K562 (cell line): ENCODE results near the gene S100A8. TPM values are rescaled to one million over a fixed set of nuclear protein-coding genes. Genes with fewer than 3 reads are reported as not detected.

Source experiments
- ATF7 ChIP-seq: fragments of 450-650 bp; IDR thresholded peaks from 2 replicates; pipeline ENCODE4 v1.7.1; 2014; ENCODE audit warnings: mild to moderate bottlenecking, moderate library complexity
- ELF4 ChIP-seq: fragments of 450-650 bp; formaldehyde crosslinking; IDR thresholded peaks from 2 replicates; pipeline ENCODE4 v1.4.0; 2022; ENCODE audit warnings: missing genetic modification characterization
- GABPA ChIP-seq: fragments of 200-800 bp; sonication (Bioruptor generic); conservative IDR thresholded peaks from 2 replicates; pipeline ENCODE4 v1.6.1; 2016; ENCODE audit warnings: low read depth, missing genetic modification characterization, missing compliant biosample characterization
- ILK ChIP-seq: fragments of 450-650 bp; IDR thresholded peaks from 2 replicates; pipeline ENCODE4 v1.6.1; 2016; ENCODE audit warnings: missing genetic modification characterization, low read depth, mild to moderate bottlenecking, missing compliant biosample characterization, moderate library complexity, borderline replicate concordance
- KAT2B ChIP-seq: IDR thresholded peaks from one replicate; pipeline ENCODE4 v1.6.1; 2012; ENCODE audit warnings: low read depth, mild to moderate bottlenecking, control low read depth, inconsistent platforms, low read length, moderate library complexity
- KLF16 ChIP-seq: IDR thresholded peaks from 2 replicates; pipeline ENCODE4 v1.6.1; 2016; ENCODE audit warnings: antibody characterized with exemption
- RFX7 ChIP-seq: fragments of 250-450 bp; sonication (Bioruptor Pico); IDR thresholded peaks from 2 replicates; pipeline ENCODE4 v1.5.1; 2021; ENCODE audit warnings: mild to moderate bottlenecking
- SIN3B ChIP-seq: fragments of 450-650 bp; IDR thresholded peaks from 2 replicates; pipeline ENCODE4 v1.6.1; 2017; ENCODE audit warnings: low read depth, mild to moderate bottlenecking, moderate library complexity
- ZNF232 ChIP-seq: sonication (generic); formaldehyde crosslinking; IDR thresholded peaks from 2 replicates; pipeline ENCODE4 v1.8.0; 2022; ENCODE audit warnings: mild to moderate bottlenecking, missing genetic modification reagents
- ZNF263 ChIP-seq: sonication (generic); formaldehyde crosslinking; IDR thresholded peaks from 2 replicates; pipeline ENCODE4 v1.8.0; 2022; ENCODE audit warnings: mild to moderate bottlenecking, missing genetic modification reagents, borderline replicate concordance
- ZNF354B ChIP-seq: fragments of 250-450 bp; sonication (Bioruptor Pico); IDR thresholded peaks from 2 replicates; pipeline ENCODE4 v1.4.0; 2020
- polyA plus RNA-seq, 8 experiments: library from polyadenylated mRNA; depleted of rRNA in 4 of 8; stranded (reverse) in 5 of 8; unstranded in 3 of 8; fragments of >200 nt; fragmentation: Nextera tagmentation in 2 of 8; fragmentation: Illumina TruSeq in 1 of 8; extraction: Ambion mirVana in 2 of 8; extraction: Trizol in 1 of 8; gene quantifications; 2 replicates each; pipeline versions ENCODE4 v1.2.1 to v1.2.3, GENCODE V29; 2011 to 2014; ENCODE audit warnings: inconsistent platforms in 1 of 8, missing spikeins in 1 of 8
- total RNA-seq, 7 experiments: library from RNA; depleted of rRNA in 6 of 7; stranded (reverse); fragments of >200 nt in 6 of 7; fragmentation: Illumina TruSeq in 2 of 7; extraction: Trizol in 2 of 7; gene quantifications; 2 replicates each; pipeline versions ENCODE4 v1.2.1 to v1.2.3, GENCODE V29; 2011 to 2021; ENCODE audit warnings: low replicate concordance in 1 of 7
- TF ChIP-seq, protein P1 (sequence below): fragments of 250-450 bp; sonication (Bioruptor Pico); IDR thresholded peaks from 2 replicates; pipeline ENCODE4 v1.4.0; 2020; ENCODE audit warnings: borderline replicate concordance
- TF ChIP-seq, protein P2 (sequence below): fragments of 450-650 bp; IDR thresholded peaks from 2 replicates; pipeline ENCODE4 v1.6.1; 2017; ENCODE audit warnings: antibody characterized with exemption
- TF ChIP-seq, protein P3 (sequence below): fragments of 200-800 bp; sonication (Bioruptor generic); IDR thresholded peaks from 2 replicates; pipeline ENCODE4 v1.6.1; 2017; ENCODE audit warnings: missing genetic modification characterization, missing compliant biosample characterization
- TF ChIP-seq, protein P4 (sequence below): fragments of 450-650 bp; IDR thresholded peaks from 2 replicates; pipeline ENCODE4 v1.6.1; 2018; ENCODE audit warnings: mild to moderate bottlenecking, low read depth; ENCODE audit not compliant: partially characterized antibody
- TF ChIP-seq, protein P5 (sequence below): IDR thresholded peaks from 3 replicates; pipeline ENCODE4 v1.6.1; 2011; ENCODE audit warnings: borderline replicate concordance, mild to moderate bottlenecking; ENCODE audit not compliant: insufficient read length, insufficient read depth
- TF ChIP-seq, protein P6 (sequence below), 2 experiments: fragments of 450-650 bp; IDR thresholded peaks; 2 replicates each; pipeline ENCODE4 v1.6.1; 2016

Gene S100A8
- total and polyA plus RNA-seq, 9 of the 15 experiments (the other 6 are each of a cell fraction or from before 2014, with no cell fraction given), result 0.15 to 0.60 TPM; not detected in 7

DNA sequence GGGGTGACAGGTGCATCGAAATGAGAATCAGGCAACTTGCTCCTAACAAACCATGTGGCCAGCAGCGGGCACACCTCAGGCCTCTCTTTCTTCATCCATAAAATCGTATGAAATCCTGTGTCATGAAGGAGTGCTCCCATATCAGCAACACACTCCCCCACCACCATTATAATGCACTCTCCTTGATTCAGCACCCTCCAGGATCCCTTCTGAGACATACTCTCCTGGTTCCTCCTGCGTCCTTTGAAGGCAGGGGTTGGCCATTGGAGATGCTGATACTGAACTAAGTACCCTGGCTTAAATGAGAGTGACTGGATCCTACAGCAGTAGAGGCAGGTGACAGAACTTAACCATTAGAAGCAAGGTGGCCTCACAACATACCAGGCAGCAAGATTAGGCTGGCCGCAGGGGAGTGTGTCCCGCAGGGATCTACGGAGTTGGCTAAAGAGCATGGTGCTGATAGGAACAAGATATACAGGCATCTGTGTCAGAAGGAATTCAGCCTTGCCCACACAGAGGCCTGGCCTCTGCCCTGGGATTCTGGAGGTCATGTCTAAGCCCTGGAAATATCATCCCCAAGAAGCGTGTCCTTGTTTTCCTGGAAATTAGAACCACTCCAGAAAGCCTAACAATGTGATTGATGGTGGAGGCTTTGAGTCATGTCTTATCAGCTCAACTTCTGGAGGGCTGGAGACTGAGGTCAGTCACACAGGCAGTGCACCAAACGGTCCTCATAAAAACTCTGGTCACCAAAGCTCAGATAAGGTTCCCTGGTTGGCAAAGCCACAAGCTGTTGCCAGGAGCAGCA, 42.2 kb upstream of the S100A8 start (continued):
- TF ChIP-seq, protein P1, sequence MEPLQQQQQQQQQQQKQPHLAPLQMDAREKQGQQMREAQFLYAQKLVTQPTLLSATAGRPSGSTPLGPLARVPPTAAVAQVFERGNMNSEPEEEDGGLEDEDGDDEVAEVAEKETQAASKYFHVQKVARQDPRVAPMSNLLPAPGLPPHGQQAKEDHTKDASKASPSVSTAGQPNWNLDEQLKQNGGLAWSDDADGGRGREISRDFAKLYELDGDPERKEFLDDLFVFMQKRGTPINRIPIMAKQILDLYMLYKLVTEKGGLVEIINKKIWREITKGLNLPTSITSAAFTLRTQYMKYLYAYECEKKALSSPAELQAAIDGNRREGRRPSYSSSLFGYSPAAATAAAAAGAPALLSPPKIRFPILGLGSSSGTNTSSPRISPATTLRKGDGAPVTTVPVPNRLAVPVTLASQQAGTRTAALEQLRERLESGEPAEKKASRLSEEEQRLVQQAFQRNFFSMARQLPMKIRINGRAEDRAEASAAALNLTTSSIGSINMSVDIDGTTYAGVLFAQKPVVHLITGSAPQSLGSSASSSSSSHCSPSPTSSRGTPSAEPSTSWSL, result no peak
- peak; percentile 80 for TF ChIP-seq ELF4
- TF ChIP-seq KLF16, result peak; percentile 74
- TF ChIP-seq ZNF232 (CRISPR knock-in tag), result no peak
- TF ChIP-seq SIN3B, result no peak
- TF ChIP-seq RFX7 (CRISPR knock-in tag), result no peak
- TF ChIP-seq, protein P2, sequence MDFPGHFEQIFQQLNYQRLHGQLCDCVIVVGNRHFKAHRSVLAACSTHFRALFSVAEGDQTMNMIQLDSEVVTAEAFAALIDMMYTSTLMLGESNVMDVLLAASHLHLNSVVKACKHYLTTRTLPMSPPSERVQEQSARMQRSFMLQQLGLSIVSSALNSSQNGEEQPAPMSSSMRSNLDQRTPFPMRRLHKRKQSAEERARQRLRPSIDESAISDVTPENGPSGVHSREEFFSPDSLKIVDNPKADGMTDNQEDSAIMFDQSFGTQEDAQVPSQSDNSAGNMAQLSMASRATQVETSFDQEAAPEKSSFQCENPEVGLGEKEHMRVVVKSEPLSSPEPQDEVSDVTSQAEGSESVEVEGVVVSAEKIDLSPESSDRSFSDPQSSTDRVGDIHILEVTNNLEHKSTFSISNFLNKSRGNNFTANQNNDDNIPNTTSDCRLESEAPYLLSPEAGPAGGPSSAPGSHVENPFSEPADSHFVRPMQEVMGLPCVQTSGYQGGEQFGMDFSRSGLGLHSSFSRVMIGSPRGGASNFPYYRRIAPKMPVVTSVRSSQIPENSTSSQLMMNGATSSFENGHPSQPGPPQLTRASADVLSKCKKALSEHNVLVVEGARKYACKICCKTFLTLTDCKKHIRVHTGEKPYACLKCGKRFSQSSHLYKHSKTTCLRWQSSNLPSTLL, result peak; percentile 73
- no peak for TF ChIP-seq GABPA (tag)
- TF ChIP-seq ZNF263 (CRISPR knock-in tag), result peak; percentile 92
- TF ChIP-seq ILK (tag), result no peak
- TF ChIP-seq, protein P3, sequence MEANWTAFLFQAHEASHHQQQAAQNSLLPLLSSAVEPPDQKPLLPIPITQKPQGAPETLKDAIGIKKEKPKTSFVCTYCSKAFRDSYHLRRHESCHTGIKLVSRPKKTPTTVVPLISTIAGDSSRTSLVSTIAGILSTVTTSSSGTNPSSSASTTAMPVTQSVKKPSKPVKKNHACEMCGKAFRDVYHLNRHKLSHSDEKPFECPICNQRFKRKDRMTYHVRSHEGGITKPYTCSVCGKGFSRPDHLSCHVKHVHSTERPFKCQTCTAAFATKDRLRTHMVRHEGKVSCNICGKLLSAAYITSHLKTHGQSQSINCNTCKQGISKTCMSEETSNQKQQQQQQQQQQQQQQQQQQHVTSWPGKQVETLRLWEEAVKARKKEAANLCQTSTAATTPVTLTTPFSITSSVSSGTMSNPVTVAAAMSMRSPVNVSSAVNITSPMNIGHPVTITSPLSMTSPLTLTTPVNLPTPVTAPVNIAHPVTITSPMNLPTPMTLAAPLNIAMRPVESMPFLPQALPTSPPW (CRISPR knock-in tag), result no peak
- TF ChIP-seq, protein P4, sequence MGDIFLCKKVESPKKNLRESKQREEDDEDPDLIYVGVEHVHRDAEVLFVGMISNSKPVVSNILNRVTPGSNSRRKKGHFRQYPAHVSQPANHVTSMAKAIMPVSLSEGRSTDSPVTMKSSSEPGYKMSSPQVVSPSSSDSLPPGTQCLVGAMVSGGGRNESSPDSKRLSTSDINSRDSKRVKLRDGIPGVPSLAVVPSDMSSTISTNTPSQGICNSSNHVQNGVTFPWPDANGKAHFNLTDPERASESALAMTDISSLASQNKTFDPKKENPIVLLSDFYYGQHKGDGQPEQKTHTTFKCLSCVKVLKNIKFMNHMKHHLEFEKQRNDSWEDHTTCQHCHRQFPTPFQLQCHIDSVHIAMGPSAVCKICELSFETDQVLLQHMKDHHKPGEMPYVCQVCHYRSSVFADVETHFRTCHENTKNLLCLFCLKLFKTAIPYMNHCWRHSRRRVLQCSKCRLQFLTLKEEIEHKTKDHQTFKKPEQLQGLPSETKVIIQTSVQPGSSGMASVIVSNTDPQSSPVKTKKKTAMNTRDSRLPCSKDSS, result no peak
- TF ChIP-seq, protein P5, sequence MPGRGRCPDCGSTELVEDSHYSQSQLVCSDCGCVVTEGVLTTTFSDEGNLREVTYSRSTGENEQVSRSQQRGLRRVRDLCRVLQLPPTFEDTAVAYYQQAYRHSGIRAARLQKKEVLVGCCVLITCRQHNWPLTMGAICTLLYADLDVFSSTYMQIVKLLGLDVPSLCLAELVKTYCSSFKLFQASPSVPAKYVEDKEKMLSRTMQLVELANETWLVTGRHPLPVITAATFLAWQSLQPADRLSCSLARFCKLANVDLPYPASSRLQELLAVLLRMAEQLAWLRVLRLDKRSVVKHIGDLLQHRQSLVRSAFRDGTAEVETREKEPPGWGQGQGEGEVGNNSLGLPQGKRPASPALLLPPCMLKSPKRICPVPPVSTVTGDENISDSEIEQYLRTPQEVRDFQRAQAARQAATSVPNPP, result no peak
- TF ChIP-seq ZNF354B (CRISPR knock-in tag), result 0 out of 2 replicates have a peak, but pooled peaks have one; percentile 22
- TF ChIP-seq, protein P6, sequence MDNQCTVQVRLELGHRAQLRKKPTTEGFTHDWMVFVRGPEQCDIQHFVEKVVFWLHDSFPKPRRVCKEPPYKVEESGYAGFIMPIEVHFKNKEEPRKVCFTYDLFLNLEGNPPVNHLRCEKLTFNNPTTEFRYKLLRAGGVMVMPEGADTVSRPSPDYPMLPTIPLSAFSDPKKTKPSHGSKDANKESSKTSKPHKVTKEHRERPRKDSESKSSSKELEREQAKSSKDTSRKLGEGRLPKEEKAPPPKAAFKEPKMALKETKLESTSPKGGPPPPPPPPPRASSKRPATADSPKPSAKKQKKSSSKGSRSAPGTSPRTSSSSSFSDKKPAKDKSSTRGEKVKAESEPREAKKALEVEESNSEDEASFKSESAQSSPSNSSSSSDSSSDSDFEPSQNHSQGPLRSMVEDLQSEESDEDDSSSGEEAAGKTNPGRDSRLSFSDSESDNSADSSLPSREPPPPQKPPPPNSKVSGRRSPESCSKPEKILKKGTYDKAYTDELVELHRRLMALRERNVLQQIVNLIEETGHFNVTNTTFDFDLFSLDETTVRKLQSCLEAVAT (IDR thresholded peaks at IDR 0.05), result peak in 1 of 2 experiments; percentile 69; a peak in 1 of 4 replicates
- no peak for TF ChIP-seq KAT2B
- peak; percentile 86 for TF ChIP-seq ATF7
